A673 (cell line): Measurements from ENCODE around the gene TFF1. TPM values are rescaled to one million over a fixed set of nuclear protein-coding genes. Genes with fewer than 3 reads are reported as not detected.

Source experiments
- BruUV-seq: library from RNA; stranded (reverse); fragments of 400-500 nt; replicated peaks from 2 replicates; lab custom pipeline; 2021; lab: Mats Ljungman, UMichigan
- CTCF ChIA-PET: fragments of 300-600 bp; sonication (Branson Sonifier 250); formaldehyde crosslinking; loops from one replicate; lab custom pipeline; 2022; ENCODE audit warnings: antibody characterized with exemption; lab: Charles Lee
- POLR2A ChIA-PET: fragments of 300-600 bp; sonication (Branson Sonifier 250); formaldehyde crosslinking; loops from one replicate; lab custom pipeline; 2022; ENCODE audit warnings: antibody characterized with exemption; ENCODE audit not compliant: low non-redundant PET; lab: Charles Lee
- DNase-seq: peaks from one replicate; pipeline ENCODE4 v3.0.0-alpha.2; 2015; ENCODE audit warnings: low spot score
- H3K27ac ChIP-seq: fragments of 200-600 bp; sonication (generic); 2 replicates; pipeline ENCODE4 v1.5.1; 2016; ENCODE audit warnings: mixed run types, low read depth, mild to moderate bottlenecking, mixed read lengths, antibody characterized with exemption, low read length; ENCODE audit not compliant: poor library complexity, severe bottlenecking
- H3K27me3 ChIP-seq: fragments of 200-600 bp; sonication (generic); replicated peaks from 2 replicates; pipeline ENCODE4 v1.6.1; 2017; ENCODE audit warnings: mixed run types, low read depth, mild to moderate bottlenecking, mixed read lengths, antibody characterized with exemption, low read length; ENCODE audit not compliant: insufficient read depth, poor library complexity
- H3K36me3 ChIP-seq: fragments of 200-600 bp; sonication (generic); 2 replicates; pipeline ENCODE4 v1.6.1; 2016; ENCODE audit warnings: mixed run types, mild to moderate bottlenecking, mixed read lengths, antibody characterized with exemption, low read length; ENCODE audit not compliant: insufficient read depth, poor library complexity, severe bottlenecking
- H3K4me1 ChIP-seq: fragments of 200-600 bp; sonication (generic); 2 replicates; pipeline ENCODE4 v1.6.1; 2017; ENCODE audit warnings: mixed run types, mild to moderate bottlenecking, mixed read lengths, antibody characterized with exemption, low read length; ENCODE audit not compliant: insufficient read depth, poor library complexity, severe bottlenecking
- H3K4me3 ChIP-seq: fragments of 200-600 bp; sonication (generic); 2 replicates; pipeline ENCODE4 v1.5.1; 2016; ENCODE audit warnings: low read depth, mixed run types, mild to moderate bottlenecking, mixed read lengths, low read length; ENCODE audit not compliant: poor library complexity, severe bottlenecking
- H3K9me3 ChIP-seq: fragments of 200-600 bp; sonication (generic); 2 replicates; pipeline ENCODE4 v1.6.1; 2016; ENCODE audit warnings: mixed run types, low read depth, mild to moderate bottlenecking, mixed read lengths, antibody characterized with exemption, low read length; ENCODE audit not compliant: poor library complexity, severe bottlenecking
- EZH2 ChIP-seq: fragments of 200-600 bp; sonication (generic); IDR thresholded peaks from 2 replicates; pipeline ENCODE4 v1.6.1; 2017; ENCODE audit warnings: borderline replicate concordance, low read depth, mild to moderate bottlenecking, mixed read lengths, antibody characterized with exemption, low read length; ENCODE audit not compliant: poor library complexity, severe bottlenecking
- intact Hi-C: fragments of 100-400 bp; cut with micrococcal nuclease; formaldehyde crosslinking; loops from one replicate; pipeline ENCODE4 v1.10.0; 2022; ENCODE audit not compliant: unreplicated experiment
- total RNA-seq: library from RNA; stranded (reverse); gene quantifications from 2 replicates; pipeline ENCODE4 v1.2.3, GENCODE V29; 2021
- TF ChIP-seq, protein P1 (sequence below): fragments of 300-800, 200-600 bp; sonication (generic); conservative IDR thresholded peaks from 2 replicates; pipeline ENCODE4 v1.5.1; 2017; ENCODE audit warnings: low read depth, mild to moderate bottlenecking, antibody characterized with exemption, low read length, moderate library complexity, mixed read lengths

TFF1 gene
- total RNA-seq, 1 experiment from 2014 or later: not detected

DNA sequence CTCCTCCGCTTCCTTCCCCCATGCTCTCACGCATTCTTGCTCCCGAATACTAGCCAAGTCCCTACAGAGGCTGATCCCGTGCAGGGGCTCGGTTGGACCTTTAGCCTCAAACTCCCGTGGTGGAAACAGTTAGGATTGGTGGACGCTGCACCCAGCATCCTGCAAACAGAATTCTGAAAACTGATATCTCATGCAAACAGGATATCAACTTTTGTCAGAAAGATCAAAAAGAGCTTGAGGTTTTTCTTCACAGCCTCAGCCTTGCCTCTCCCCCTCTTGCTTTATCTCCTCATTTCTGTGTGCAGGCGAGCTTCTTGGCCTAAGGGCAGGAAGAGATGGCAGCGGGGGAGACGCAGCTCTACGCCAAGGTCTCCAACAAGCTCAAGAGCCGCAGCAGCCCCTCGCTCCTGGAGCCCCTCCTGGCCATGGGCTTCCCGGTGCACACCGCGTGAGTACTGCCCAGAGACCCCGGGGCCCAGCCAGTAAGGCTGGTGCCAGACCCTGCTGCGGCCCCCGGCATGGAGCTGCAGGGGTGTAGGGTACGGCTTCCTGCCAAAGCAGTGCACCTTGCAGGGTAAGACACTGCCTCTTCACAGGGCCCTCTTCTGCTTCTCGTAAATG lies 37.4 kb upstream of the TFF1 start, which contains the start of gene UBASH3A:
Gene UBASH3A (plus strand): TSS at position 292 of the 621 bp plus-strand sequence. CDS start 44 bp downstream, at position 336.
- intact Hi-C loops: no loop called here
- no TSS peak for BruUV-seq

DNA sequence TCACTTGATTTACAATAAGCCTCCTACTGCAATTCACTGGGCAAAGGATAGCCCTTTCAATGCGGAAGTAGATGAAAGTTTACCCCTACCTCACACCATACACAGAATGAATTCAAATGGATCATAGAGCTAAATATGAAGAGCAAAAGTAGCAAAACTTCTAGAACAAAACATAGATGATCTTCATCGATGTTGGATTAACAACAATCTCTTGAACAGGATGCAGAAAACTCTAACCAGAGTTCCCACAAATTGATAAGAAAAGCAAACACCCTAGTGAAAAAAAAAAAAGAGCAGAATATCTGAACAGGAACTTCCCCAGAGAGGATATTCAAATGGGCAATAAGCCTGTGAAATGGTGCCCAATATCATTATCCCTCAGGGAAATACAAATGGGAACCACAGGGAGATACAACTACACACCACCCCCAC lies 35.5 kb upstream of the TFF1 start:
- CTCF ChIA-PET: interaction anchor here (0.7 kb wide), 1 partner anchor 168 kb away, joined by 10 read pairs; no protein-coding TSS in a partner anchor
- no TSS peak for BruUV-seq
- H3K27me3 ChIP-seq: no peaks in the 10 kb centered on the region

More for the DNA sequence above, 37.4 kb upstream of the TFF1 start, which contains the start of gene UBASH3A:
- DNase-seq: no peak
- peaks cover 6% of the 10 kb centered on the region for H3K4me1 ChIP-seq
- TF ChIP-seq EZH2: no peak
- TF ChIP-seq, protein P1, sequence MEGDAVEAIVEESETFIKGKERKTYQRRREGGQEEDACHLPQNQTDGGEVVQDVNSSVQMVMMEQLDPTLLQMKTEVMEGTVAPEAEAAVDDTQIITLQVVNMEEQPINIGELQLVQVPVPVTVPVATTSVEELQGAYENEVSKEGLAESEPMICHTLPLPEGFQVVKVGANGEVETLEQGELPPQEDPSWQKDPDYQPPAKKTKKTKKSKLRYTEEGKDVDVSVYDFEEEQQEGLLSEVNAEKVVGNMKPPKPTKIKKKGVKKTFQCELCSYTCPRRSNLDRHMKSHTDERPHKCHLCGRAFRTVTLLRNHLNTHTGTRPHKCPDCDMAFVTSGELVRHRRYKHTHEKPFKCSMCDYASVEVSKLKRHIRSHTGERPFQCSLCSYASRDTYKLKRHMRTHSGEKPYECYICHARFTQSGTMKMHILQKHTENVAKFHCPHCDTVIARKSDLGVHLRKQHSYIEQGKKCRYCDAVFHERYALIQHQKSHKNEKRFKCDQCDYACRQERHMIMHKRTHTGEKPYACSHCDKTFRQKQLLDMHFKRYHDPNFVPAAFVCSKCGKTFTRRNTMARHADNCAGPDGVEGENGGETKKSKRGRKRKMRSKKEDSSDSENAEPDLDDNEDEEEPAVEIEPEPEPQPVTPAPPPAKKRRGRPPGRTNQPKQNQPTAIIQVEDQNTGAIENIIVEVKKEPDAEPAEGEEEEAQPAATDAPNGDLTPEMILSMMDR: no peak
- H3K27ac ChIP-seq: no peak within 1 kb of the TSS
- ChIA-PET CTCF (no interaction called here), POLR2A (interaction anchor here (0.7 kb wide), 1 partner anchor 306 kb away, joined by 3 read pairs; no protein-coding TSS in a partner anchor)
- no peak within 1 kb of the TSS for H3K4me3 ChIP-seq
- peaks cover 5% of the 10 kb centered on the region for H3K9me3 ChIP-seq
- no peaks in the 10 kb centered on the region for H3K36me3 ChIP-seq
- no peaks in the 10 kb centered on the region for H3K27me3 ChIP-seq

DNA sequence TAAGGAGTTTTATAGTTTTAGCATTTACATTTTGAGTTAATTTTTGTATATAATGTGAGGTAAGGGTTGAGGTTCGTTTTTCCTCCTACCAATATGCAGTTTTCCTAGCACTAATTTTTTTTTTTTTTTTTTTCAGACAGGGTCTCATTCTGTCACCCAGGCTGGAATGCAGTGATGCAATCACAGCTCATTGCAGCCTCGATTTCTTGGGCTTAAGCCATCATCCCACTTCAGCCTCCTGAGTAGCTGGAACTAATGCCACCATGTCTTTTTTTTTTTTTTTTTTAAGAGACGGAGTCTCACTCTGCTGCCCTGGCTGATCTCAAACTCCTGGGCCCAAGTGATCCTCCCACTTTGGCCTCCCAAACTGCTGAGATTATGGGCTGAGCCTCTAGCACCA lies 34.8 kb upstream of the TFF1 start:
- no TSS peak for BruUV-seq
- POLR2A ChIA-PET: no interaction called here
- H3K9me3 ChIP-seq: peaks cover 5% of the 10 kb centered on the region
- DNase-seq: peak; percentile 63
- no peak overlapping the region for H3K4me3 ChIP-seq
- H3K4me1 ChIP-seq: peaks cover 4% of the 10 kb centered on the region
- H3K27ac ChIP-seq: no peak overlapping the region
- intact Hi-C loops: no loop called here
- CTCF ChIA-PET: interaction anchor here (0.7 kb wide), 2 partner anchors 124 to 168 kb away, joined by 3 to 10 read pairs; no protein-coding TSS in a partner anchor
- no peaks in the 10 kb centered on the region for H3K36me3 ChIP-seq
- TF ChIP-seq, protein P1: no peak
- TF ChIP-seq EZH2: no peak
- no peaks in the 10 kb centered on the region for H3K27me3 ChIP-seq

More for the DNA sequence above, 35.5 kb upstream of the TFF1 start:
- no peak overlapping the region for H3K4me3 ChIP-seq
- no peak overlapping the region for H3K27ac ChIP-seq
- no peak for DNase-seq
- intact Hi-C loops: no loop called here
- TF ChIP-seq, protein P1: no peak
- TF ChIP-seq EZH2: no peak
- POLR2A ChIA-PET: no interaction called here
- H3K4me1 ChIP-seq: peaks cover 4% of the 10 kb centered on the region
- H3K9me3 ChIP-seq: peaks cover 5% of the 10 kb centered on the region
- H3K36me3 ChIP-seq: no peaks in the 10 kb centered on the region
